IgD-negative memory B cell (primary cell): Measurements from ENCODE around the gene HPSE2. TPM values are rescaled to one million over a fixed set of nuclear protein-coding genes. Genes with fewer than 3 reads are reported as not detected.
A peak's percentile ranks its signal among the peaks of the same experiment; 100 is the strongest.

Source experiments
- H3K27ac Mint-ChIP-seq, 3 donors: one replicate each; pipeline ENCODE4 v1.8.0; 2020 to 2022; ENCODE audit warnings: mild to moderate bottlenecking in 3 of 3, mixed read lengths in 3 of 3, moderate library complexity in 1 of 3
- H3K27me3 Mint-ChIP-seq: one replicate; pipeline ENCODE4 v1.8.0; 2021; ENCODE audit warnings: mixed read lengths
- H3K36me3 Mint-ChIP-seq: one replicate; pipeline ENCODE4 v1.8.0; 2020; ENCODE audit warnings: mild to moderate bottlenecking, mixed read lengths
- H3K4me1 Mint-ChIP-seq, 3 donors: one replicate each; pipeline ENCODE4 v1.8.0; 2020 to 2022; ENCODE audit warnings: mixed read lengths in 3 of 3, mild to moderate bottlenecking in 1 of 3
- H3K4me3 Mint-ChIP-seq, 4 donors: one replicate each; pipeline ENCODE4 v1.8.0; 2020 to 2022; ENCODE audit warnings: mild to moderate bottlenecking in 4 of 4, mixed read lengths in 4 of 4, moderate library complexity in 3 of 4
- H3K9me3 Mint-ChIP-seq, 3 donors: one replicate each; pipeline ENCODE4 v1.8.0; 2020 to 2021; ENCODE audit warnings: mixed read lengths in 3 of 3, mild to moderate bottlenecking in 1 of 3
- polyA plus RNA-seq: library from polyadenylated mRNA; unstranded; fragments of 300-500 nt; fragmentation: Illumina TruSeq; gene quantifications from one replicate; pipeline ENCODE4 v1.2.3, GENCODE V29; 2021

Gene HPSE2
- polyA plus RNA-seq, 1 donor from 2014 or later = not detected

DNA sequence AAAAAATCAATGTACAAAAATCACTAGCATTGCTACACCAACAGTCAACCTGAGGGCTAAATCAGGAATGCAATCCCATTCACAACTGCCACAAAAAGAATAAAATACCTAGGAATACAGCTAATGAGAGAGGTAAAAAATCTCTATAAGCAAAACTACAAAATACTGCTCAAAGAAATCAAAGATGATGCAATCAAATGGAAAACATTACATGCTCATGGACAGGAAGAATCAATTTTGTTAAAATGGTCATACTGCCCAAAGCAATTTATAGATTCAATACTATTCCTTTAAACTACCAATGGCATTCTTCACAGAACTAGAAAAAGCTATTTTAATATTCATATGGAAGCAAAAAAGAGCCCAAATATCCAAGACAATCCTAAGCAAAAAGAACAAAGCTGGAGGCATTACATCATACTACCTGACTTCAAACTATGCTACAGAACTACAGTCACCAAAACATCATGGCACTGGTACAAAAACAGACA lies 116.3 kb downstream of the HPSE2 start:
- Mint-ChIP-seq H3K9me3 (peaks cover 2 to 9% (median 7%) of the 10 kb centered on the region in 3 donors), H3K4me3 (no peak overlapping the region), H3K27me3 (no peaks in the 10 kb centered on the region), H3K4me1 (no peaks in the 10 kb centered on the region), H3K36me3 (no peaks in the 10 kb centered on the region), H3K27ac (no peak overlapping the region)

DNA sequence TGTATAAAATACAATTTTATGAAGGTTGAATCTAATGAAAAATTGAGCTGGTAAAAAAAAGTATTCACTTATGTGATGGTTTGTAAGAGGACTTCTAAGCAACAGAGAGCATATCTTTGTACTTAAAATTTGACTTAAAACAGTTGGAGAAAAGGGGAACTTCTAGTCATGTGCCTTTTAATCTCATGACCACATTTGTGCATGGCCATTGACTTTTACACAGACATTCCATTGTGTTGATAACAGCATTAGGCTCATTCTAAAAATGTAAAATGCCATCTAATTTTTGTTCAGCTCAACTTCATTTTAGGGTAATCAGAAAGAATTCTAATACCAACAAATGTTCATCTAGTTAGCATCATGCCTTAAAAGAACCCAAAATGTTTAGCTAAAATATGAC lies 119.9 kb downstream of the HPSE2 start:
- Mint-ChIP-seq H3K9me3 (peaks cover 0 to 9% (median 2%) of the 10 kb centered on the region in 3 donors), H3K4me3 (no peak overlapping the region), H3K4me1 (no peaks in the 10 kb centered on the region), H3K36me3 (no peaks in the 10 kb centered on the region), H3K27ac (no peak overlapping the region), H3K27me3 (peaks cover 1% of the 10 kb centered on the region)

DNA sequence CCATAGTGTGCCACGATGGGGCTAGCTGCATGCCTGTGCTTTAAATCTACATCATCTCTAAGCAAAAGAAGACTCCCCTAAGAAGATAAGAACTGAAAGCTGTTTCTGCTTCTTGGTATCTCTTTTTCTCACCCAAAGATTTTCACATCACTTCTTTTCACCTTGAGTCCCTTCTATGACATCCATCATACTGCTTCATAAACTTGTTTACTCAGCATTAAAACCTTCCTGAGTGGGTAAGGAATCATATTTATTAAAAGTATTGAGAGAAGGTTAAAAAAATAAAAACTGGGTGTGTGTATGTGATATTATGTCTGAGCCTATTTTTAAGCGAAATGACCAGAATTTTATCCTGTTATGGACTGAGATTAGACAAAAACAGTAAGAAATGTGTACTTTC lies 150.3 kb downstream of the HPSE2 start:
- Mint-ChIP-seq H3K27ac (no peak overlapping the region), H3K4me1 (peaks cover 0 to 3% (median 3%) of the 10 kb centered on the region in 3 donors), H3K27me3 (peaks cover 3% of the 10 kb centered on the region)

DNA sequence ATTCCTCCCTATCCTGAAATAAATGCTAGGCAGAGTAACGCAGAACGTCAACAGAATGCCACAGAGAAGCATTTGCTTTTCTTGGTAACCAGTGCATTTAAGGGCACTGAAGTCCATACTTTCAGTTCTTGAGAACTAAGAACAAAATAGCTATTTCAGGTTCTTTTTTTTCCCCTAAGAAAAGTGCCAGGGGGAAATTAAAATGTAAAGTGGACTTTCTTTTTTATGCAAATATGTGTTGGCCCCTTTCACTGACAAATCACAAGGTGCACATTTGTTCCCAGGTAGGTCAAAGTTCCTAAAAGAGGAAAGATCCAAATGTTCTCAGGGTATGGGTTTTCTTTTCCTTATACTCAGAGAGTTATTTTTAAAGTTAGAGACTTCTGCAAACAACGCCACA lies 151.5 kb downstream of the HPSE2 start:
- Mint-ChIP-seq H3K4me1 (peaks cover 0 to 3% (median 3%) of the 10 kb centered on the region in 3 donors), H3K27ac (no peak overlapping the region), H3K4me3 (no peak overlapping the region), H3K36me3 (no peaks in the 10 kb centered on the region), H3K27me3 (peaks cover 3% of the 10 kb centered on the region), H3K9me3 (peaks cover 2 to 8% (median 5%) of the 10 kb centered on the region in 3 donors)

More for the DNA sequence above, 150.3 kb downstream of the HPSE2 start:
- H3K36me3 Mint-ChIP-seq = no peaks in the 10 kb centered on the region
- no peak overlapping the region for H3K4me3 Mint-ChIP-seq
- peaks cover 2 to 8% (median 5%) of the 10 kb centered on the region in 3 donors for H3K9me3 Mint-ChIP-seq

DNA sequence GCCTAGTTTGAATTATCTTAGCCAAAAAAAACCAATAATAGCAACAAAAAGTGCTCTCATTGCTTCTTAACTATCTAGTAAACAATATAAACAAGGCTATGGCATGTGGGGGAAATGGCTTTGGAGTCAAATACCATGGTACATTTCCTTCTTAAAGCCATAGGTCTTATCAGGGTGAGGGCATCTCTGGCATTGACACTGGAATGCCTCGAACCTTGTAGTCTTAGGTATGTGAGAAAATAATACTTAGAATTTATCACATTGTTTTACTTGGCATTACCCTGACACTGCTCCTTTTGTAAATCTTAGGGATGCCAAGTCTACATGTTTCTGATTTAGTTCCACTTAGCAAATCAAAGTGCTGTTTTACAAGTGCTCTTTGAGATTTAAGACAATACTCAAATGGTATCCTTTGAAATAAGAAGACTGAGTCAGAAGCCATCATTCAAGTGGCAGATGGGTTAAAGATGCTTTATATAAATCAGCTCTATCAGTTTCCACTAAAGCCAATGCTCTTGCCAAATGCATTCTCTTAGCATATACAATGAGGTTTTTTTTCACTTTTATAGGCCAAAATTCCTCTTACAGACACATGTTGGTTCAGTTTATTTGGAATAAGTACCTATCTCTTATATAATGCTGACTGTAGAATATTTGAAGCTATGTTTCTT lies 155.2 kb downstream of the HPSE2 start:
- Mint-ChIP-seq H3K27ac (no peak overlapping the region), H3K4me3 (no peak overlapping the region), H3K36me3 (no peaks in the 10 kb centered on the region), H3K4me1 (peaks cover 0 to 3% (median 3%) of the 10 kb centered on the region in 3 donors), H3K9me3 (peaks cover 0 to 12% (median 8%) of the 10 kb centered on the region in 3 donors), H3K27me3 (peaks cover 4% of the 10 kb centered on the region)

DNA sequence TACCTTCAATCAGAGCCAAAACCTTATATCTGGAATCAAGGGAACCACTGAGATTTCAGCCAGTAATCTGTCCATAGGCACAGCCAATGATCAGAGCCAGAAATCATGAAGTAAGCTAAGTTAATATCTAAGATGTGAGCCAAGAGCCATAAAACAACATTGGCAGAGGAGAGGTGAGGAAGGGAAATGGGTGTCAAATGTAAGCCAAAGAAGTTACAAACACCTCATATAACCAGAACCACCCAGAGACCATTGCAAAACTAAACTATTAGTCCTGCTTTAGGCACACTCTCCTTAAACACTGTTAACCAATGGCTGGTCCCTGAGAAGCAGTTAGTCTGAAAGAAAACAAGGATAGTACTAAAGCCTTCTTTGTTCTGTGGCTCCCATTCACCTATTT lies 173.1 kb downstream of the HPSE2 start:
- no peaks in the 10 kb centered on the region for H3K36me3 Mint-ChIP-seq

DNA sequence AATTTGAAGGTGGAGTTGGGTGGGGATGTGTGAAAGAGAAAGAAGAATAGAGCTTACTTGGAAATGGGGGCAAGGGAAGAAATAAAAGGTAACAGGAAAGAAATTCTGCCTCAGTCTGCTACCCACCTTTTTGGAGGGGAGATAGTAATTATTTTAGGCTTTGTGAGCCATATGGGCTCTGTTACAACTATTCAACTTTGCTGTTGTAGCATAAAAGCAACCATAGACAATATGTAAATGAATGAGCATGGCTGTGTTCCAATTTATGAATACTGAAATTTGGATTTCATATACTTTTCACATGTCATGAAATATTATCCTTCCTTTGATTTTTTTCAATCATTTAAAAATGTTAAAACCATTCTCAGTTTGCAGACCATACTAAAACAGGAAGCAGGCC lies 176.9 kb downstream of the HPSE2 start:
- Mint-ChIP-seq H3K4me1 (no peaks in the 10 kb centered on the region), H3K36me3 (no peaks in the 10 kb centered on the region), H3K27me3 (no peaks in the 10 kb centered on the region), H3K27ac (no peak overlapping the region), H3K9me3 (no peaks in the 10 kb centered on the region), H3K4me3 (no peak overlapping the region)

More for the DNA sequence above, 173.1 kb downstream of the HPSE2 start:
- Mint-ChIP-seq H3K27ac (no peak overlapping the region), H3K4me3 (no peak overlapping the region), H3K27me3 (no peaks in the 10 kb centered on the region), H3K4me1 (no peaks in the 10 kb centered on the region), H3K9me3 (peaks cover 2 to 7% (median 6%) of the 10 kb centered on the region in 3 donors)

DNA sequence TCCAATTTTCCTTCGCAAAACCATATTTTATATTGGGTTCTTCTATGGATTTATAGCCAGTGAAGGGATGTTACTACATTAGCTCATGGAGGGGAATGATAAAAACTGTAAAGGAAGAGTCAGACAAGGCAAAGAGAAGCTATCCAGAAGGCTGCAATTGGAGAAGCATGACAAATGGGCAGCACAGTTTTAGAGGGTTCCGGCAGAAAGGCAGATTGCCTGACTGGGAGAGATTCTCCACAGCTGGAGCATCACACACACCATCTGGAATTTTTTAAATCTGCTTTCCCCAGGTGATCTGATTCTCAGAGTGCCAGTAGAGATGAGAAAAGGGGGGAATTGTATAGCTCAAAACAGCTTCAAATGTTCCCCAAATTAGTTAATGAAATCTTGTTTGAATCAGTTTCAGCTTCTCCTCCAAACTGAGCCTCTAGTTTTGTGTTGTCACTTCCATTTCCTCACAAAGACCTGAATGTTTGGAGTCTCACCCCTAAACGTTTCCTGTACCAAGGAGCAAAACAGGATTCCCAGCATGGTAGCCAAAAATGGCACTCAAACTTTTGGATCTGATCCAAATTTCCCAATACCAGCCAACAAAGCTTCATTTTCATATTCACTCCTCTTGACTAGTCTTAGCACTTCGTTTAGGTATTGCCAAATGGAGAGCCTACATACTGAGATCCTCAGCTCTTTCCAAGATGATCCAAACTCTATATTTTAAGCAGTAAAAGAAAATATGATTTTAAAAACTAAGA lies 177.5 kb downstream of the HPSE2 start:
- Mint-ChIP-seq H3K4me3 (no peak overlapping the region), H3K27ac (no peak overlapping the region), H3K27me3 (no peaks in the 10 kb centered on the region), H3K4me1 (no peaks in the 10 kb centered on the region), H3K36me3 (no peaks in the 10 kb centered on the region), H3K9me3 (no peaks in the 10 kb centered on the region)

DNA sequence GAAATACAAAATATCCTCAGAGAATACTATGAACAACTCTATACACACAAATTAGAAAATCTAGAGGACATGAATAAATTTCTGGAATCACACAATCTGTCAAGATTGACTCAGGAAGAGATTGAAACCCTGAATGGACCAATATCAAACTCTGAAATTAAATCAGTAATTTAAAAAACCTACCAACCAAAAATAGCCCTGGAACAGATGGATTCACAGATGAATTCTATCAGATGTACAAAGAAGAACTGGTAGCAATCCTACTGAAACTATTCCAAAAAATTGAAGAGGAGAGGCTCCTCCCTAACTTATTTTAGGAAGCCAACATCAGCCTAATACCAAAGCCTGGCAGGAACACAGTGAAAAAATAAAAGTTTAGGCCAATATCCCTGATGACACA lies 190.0 kb downstream of the HPSE2 start:
- Mint-ChIP-seq H3K4me3 (no peak overlapping the region), H3K27me3 (no peaks in the 10 kb centered on the region), H3K36me3 (no peaks in the 10 kb centered on the region), H3K9me3 (peaks cover 2 to 24% (median 18%) of the 10 kb centered on the region in 3 donors), H3K27ac (no peak overlapping the region), H3K4me1 (no peaks in the 10 kb centered on the region)

DNA sequence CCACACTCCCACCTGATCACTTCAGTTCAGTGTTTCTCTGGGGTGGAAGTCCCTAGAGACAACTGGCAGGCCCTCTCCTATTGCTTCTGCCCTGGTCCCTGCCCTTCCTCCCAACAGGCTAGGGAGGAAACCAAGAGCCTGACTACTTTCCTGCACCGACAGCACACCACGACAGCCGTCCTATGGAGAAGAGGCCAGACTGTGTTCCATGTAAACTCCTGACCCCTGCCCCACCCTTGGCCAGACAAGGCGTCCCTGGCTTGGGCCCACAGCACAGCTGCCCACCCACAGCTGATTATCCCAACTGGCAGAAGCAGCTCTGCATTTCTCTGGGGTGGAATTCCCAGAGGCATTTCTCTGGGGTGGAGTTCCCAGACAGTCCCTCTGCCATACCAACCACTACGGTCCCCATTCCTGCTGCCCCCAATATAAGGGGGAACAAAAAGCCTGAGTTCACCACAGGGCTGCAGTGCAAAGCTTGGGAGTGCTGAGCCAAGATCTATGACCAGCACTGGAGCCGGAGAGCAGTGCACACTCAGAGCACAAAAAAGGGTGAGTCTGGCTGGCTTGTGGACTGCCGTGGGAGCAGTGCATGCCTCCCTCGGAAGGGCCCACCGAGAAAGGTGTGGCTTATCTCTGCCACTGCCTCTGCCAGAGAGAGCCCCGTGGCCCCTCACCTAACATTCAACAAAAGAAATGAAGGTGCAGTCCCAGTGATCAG lies 193.4 kb downstream of the HPSE2 start:
- Mint-ChIP-seq H3K4me3 (no peak overlapping the region), H3K4me1 (no peaks in the 10 kb centered on the region), H3K27me3 (no peaks in the 10 kb centered on the region), H3K36me3 (no peaks in the 10 kb centered on the region), H3K9me3 (peaks cover 0 to 24% (median 14%) of the 10 kb centered on the region in 3 donors), H3K27ac (no peak overlapping the region)

DNA sequence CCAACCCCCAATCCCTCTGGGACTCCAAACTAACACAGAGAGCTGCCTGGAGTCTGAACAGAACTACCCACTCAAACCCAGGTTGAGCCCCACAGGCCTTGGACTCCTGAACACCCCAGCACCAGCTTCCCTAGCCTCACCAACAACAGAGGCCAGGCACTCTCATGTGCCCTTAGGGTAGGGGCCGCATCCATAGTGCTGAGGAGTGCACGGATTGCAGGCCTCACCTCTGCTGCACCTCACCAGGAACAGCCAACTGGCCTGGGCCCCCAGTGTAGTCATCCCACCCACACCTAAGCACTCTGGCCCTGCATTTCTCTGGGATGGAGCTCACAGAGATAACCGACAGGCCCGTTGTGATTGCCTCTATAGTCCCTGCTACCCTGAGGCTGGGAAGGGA lies 194.2 kb downstream of the HPSE2 start:
- Mint-ChIP-seq H3K4me1 (no peaks in the 10 kb centered on the region), H3K27me3 (no peaks in the 10 kb centered on the region), H3K27ac (peak overlapping the region in 1 of 3 donors; percentile 87), H3K9me3 (peaks cover 0 to 24% (median 13%) of the 10 kb centered on the region in 3 donors), H3K36me3 (no peaks in the 10 kb centered on the region), H3K4me3 (no peak overlapping the region)

DNA sequence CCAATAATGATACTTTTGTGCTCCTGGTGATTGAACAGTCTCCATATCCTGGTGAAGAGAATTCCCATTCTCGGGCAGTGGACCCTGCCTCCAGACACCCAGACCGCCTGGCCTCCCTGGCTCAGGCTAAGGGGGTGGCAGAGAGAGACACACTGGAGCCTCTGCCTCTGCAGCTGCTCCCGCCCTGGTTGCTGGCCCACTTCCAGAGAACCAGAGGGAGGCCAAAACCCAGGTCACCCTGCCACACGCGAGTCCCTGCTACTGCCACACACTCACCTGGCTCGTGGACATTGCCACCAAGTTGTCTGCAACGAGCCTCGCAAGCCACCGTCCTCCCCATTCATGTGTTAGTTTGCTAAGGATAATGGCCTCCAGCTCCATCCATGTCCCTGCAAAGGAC lies 221.8 kb downstream of the HPSE2 start:
- Mint-ChIP-seq H3K4me1 (no peaks in the 10 kb centered on the region), H3K27me3 (peaks cover 1% of the 10 kb centered on the region), H3K4me3 (no peak overlapping the region), H3K9me3 (peaks cover 0 to 5% (median 3%) of the 10 kb centered on the region in 3 donors), H3K27ac (no peak overlapping the region), H3K36me3 (no peaks in the 10 kb centered on the region)

DNA sequence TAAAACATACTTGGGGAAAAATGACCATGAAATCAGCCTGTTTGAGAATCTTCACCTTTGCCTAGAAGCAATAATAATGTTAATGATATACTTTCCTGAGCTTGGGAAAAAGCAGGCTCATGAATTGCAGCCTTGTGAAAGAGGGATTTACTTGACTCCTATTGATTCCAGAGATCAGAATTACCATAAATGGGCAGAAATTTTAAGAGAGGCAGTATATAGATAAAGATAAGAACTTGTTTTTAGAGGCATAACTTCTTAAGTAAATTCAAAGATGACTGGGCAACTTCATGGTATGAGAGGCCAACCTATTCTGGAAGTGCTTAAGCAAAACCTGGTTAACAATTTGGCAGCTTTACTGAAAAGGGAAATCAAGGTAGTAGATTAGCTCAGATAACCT lies 225.4 kb downstream of the HPSE2 start:
- Mint-ChIP-seq H3K27ac (no peak overlapping the region), H3K9me3 (peaks cover 3 to 9% (median 8%) of the 10 kb centered on the region in 3 donors), H3K36me3 (no peaks in the 10 kb centered on the region), H3K4me1 (no peaks in the 10 kb centered on the region), H3K27me3 (peaks cover 1% of the 10 kb centered on the region), H3K4me3 (no peak overlapping the region)

DNA sequence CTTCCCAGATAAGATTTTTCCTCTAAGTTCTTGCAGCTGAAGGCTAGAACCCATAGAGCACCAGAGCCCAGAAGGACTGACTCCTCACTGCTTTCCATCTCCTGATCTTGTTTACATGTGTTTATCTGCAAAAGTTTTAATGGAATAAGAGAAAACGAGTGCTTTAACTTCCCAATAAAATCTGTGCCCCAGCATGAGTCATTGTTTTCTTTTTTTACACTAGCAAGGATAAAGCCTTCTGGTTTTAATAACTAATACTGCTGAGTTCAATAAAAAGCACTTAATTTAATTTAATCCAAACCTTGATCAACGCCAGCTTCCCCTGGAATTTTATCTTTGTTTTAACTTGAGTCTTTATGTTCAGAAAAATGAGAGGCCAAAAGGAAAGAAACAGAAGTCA lies 227.6 kb downstream of the HPSE2 start:
- Mint-ChIP-seq H3K4me3 (no peak overlapping the region), H3K9me3 (peaks cover 10 to 21% (median 12%) of the 10 kb centered on the region in 3 donors), H3K4me1 (no peaks in the 10 kb centered on the region), H3K27me3 (peaks cover 1% of the 10 kb centered on the region), H3K36me3 (no peaks in the 10 kb centered on the region), H3K27ac (no peak overlapping the region)

DNA sequence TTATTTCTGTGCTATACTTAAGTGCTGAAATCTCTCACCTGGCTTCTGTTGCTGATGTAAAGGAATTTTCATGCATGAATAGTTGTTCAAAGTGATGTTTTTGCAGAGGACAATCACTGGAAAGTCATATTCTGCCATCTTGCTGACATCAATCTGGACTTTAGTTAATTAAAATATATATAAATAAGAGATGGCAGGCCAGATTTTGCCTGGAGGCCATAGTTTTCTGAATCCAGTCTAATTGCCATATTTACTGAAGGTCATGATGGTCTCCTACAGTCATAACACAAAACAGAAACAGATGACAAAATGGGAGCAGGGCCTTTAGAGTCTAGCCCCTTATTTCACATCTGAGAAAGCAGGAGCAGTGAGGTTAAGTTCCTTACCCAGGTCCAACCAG lies 228.2 kb downstream of the HPSE2 start:
- peaks cover 10 to 25% (median 12%) of the 10 kb centered on the region in 3 donors for H3K9me3 Mint-ChIP-seq
- no peak overlapping the region for H3K4me3 Mint-ChIP-seq

More for the DNA sequence above, 228.2 kb downstream of the HPSE2 start:
- H3K36me3 Mint-ChIP-seq = no peaks in the 10 kb centered on the region
- H3K4me1 Mint-ChIP-seq = no peaks in the 10 kb centered on the region
- H3K27ac Mint-ChIP-seq = no peak overlapping the region
- H3K27me3 Mint-ChIP-seq = no peaks in the 10 kb centered on the region
